Stimulated activated CD4-positive, alpha-beta T cell treated with anti-CD3 and anti-CD28 coated beads, Interleukin-15, amount 100 ng/mL, for 48 hours (primary cell): ENCODE measurements around the gene ING5.

Experiments used
- DNase-seq, 2 donors: peaks; one replicate each; pipeline ENCODE4 v3.0.0-alpha.2; 2020; ENCODE audit warnings: low read depth in 2 of 2

The ING5 gene

GRCh38 chr2:241706537-241706936, 4.7 kb downstream of the ING5 start:
- DNase-seq: no peak

GRCh38 chr2:241708879-241709278, 7.0 kb downstream of the ING5 start:
- DNase-seq: no peak

- no peak for DNase-seq
Observed at GRCh38 chr2:241719093-241719492, 17.3 kb downstream of the ING5 start.

DNA sequence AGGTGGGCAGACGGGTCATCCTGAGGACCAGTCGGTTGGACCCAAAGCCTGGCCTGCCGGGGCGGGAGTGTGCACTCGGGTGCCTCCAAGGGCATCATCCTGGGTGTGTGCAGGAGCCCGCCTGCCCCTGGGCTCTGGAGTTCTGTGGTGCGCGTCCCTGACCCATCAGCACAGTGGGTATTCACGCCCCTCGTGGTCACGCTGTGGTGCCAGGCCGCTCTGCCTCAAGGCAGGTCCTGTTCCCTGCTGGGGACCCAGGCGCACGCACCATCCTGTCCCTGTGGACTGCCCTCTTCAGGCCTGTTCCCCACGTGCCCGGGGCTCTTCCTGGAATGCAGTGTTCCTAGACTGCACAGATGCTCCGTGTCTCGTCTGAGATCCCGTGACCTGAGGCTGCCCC, 18.3 kb downstream of the ING5 start:
- no peak for DNase-seq

DNA sequence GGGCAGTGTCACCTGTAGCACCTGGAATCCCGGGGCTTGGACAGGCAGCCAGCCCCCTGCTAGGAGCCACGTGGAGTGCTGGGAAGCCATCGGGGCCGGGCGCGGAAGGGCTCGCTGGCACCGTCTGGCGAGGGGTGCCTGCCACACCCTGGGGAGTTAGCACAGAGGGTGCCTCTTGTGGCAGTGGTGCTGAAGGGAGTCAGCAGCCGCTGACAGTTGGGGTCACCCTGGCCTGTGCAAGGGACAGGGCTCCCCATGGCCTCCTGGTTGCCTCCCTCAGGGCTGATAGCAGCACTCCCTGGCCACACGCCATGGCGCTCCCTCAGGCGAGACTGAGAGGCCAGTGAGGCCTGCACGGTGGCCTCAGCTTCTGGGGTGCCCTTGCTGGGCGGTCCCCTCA, 18.7 kb downstream of the ING5 start:
- no peak for DNase-seq

- no peak for DNase-seq
Observed at GRCh38 chr2:241721852-241722251, 20.0 kb downstream of the ING5 start.

- DNase-seq: no peak
Observed at GRCh38 chr2:241722896-241723454, 21.1 kb downstream of the ING5 start.

GRCh38 chr2:241724259-241724974, 22.6 kb downstream of the ING5 start:
- no peak for DNase-seq

DNA sequence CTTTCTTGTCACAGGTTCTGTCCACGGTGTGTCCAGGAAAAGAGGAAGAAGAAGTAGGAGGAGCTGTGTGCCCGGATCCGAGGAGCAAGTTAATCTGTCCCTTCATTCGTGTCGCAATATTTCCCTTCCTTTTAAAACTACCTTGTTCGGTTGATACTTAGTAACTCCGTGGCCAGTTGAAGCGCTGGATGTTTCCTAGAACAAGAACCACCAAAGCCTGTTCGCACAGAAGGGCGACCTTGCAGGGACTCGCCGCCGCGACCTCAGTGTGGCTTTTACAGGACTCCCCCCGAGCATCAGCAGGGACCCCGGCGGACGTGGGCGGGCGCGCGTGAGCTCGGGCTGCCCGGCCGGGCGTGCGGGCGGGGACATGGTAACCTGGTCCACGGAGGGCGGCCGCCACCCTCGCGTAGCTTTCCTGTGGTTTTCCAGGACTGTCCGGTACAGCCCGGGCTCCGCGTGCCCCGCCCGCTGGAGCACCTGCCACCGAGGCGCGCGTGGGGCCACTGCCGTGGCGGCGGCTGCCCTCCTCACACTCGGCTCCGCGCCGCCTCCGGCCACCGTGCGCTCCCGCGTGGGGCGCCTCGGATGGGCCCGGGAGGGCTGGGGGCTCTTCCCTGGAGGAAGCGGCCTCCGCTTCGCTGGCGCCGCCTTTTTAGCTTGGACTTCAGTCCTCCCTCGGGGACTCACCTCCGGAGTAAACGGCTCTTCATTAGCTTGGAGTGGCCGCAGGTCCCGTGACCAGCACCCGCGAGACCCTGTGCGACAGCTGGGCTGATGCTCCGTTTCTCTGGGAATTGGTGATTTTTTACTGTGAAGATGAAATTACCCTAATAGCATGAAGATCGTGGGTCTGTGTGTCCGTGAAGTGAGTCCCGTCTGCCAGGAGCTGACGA, 23.4 kb downstream of the ING5 start:
- DNase-seq: no peak

DNA sequence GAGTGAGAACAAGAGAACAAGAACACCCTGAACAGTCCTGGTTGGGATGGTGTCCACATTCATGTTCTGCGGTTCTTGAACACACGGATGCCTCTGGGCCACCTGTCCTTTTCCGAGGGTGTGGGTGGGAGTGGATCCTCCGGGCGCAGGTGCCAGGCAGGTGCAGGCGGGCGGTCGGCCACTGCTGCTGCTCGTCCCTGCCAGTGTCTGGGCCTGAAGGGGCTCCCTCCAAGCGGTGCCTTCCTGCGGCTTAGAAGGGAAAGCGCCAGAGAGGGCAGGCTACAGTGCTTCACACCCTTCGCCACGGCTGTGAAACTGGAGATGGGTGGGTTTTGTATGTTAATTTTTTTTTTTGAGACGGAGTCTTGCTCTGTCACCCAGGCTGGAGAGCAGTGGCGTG, 24.6 kb downstream of the ING5 start:
- DNase-seq: no peak

- no peak for DNase-seq
Observed at GRCh38 chr2:241728000-241728399, 26.2 kb downstream of the ING5 start.

- no peak for DNase-seq
Observed at GRCh38 chr2:241728627-241729026, 26.8 kb downstream of the ING5 start.

- DNase-seq: no peak
Observed at GRCh38 chr2:241729868-241730267, 28.0 kb downstream of the ING5 start.

- peak in 1 of 2 donors; percentile 31 for DNase-seq
Observed at GRCh38 chr2:241730671-241731293, 28.9 kb downstream of the ING5 start.

GRCh38 chr2:241732513-241733186, 30.8 kb downstream of the ING5 start:
- peak; percentile 44 to 61 for DNase-seq

- no peak for DNase-seq
Observed at GRCh38 chr2:241733391-241734207, 31.8 kb downstream of the ING5 start.

- no peak for DNase-seq
Observed at GRCh38 chr2:241734208-241734466, 32.3 kb downstream of the ING5 start.

- peak; percentile 88 to 93 for DNase-seq
Observed at GRCh38 chr2:241734467-241735208, 32.8 kb downstream of the ING5 start, which contains the start of gene D2HGDH. TSS of gene D2HGDH (plus strand) at chr2:241734630. CDS start at chr2:241735225, 595 bp downstream.

- no peak for DNase-seq
Observed at GRCh38 chr2:241736111-241736510, 34.3 kb downstream of the ING5 start.

- DNase-seq: no peak
Observed at GRCh38 chr2:241738040-241738686, 36.3 kb downstream of the ING5 start.
